Measurements from ENCODE around the gene TBPL1. TPM values are rescaled to one million over a fixed set of nuclear protein-coding genes. Genes with fewer than 3 reads are reported as not detected.

TBPL1 gene
- total RNA-seq, 4 donors from 2014 or later: 10.1 to 19.1 (median 13.7) TPM

- TF ChIP-seq POLR2A (IDR thresholded peaks at IDR 0.05) (no peak), POLR2AphosphoS5 (IDR thresholded peaks at IDR 0.05) (no peak), EP300 (IDR thresholded peaks at IDR 0.05) (no peak)
- TF ChIP-seq, protein P1, sequence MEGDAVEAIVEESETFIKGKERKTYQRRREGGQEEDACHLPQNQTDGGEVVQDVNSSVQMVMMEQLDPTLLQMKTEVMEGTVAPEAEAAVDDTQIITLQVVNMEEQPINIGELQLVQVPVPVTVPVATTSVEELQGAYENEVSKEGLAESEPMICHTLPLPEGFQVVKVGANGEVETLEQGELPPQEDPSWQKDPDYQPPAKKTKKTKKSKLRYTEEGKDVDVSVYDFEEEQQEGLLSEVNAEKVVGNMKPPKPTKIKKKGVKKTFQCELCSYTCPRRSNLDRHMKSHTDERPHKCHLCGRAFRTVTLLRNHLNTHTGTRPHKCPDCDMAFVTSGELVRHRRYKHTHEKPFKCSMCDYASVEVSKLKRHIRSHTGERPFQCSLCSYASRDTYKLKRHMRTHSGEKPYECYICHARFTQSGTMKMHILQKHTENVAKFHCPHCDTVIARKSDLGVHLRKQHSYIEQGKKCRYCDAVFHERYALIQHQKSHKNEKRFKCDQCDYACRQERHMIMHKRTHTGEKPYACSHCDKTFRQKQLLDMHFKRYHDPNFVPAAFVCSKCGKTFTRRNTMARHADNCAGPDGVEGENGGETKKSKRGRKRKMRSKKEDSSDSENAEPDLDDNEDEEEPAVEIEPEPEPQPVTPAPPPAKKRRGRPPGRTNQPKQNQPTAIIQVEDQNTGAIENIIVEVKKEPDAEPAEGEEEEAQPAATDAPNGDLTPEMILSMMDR (IDR thresholded peaks at IDR 0.05): no peak
These were observed 61.6 kb downstream of the TBPL1 start for GRCh38 chr6:134014588-134015137.

DNA sequence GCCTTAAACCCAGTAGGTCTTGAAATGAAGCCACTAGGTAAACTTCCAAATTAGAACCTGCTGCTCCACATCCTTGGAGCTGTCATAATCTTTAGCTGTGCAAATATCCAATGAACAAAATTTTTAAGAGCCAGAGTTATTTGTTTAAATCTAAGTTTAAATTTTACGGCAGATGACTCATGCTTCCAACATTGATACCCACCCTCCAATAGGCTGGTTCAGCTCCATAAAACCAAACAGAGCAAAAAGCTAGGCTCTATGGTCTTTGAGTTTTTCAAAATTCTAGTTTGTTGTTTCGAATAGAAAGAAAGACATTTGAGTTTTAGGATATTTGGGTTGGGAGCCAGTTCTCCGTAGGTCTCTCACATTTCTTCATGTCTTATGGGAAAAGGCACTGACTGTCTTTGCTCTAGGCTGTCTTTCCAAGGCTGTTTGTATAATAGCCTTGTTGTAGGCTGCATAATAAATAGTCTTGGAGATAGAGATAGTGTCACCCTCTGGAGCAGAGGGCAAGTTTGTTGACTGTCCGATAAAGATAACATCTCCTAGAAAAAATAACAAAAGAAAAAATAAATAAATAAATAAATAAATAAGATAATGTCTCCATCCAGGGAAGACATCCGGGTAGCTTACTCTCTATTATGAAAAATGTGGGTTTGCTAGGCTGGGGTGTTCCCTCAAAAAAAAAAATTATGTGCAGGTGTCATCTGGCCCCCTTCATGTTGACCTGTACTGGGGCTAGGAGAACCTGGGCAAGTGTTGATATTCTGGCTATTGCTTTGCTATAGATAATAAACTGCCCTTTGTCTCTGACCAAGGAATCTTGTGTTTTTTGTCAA lies 62.9 kb downstream of the TBPL1 start:
- Histone ChIP-seq H3K4me1 (peaks cover 2 to 39% (median 5%) of the 10 kb centered on the region in 3 donors), H3K27ac (no peak overlapping the region), H3K36me3 (no peaks in the 10 kb centered on the region), H3K4me3 (no peak overlapping the region), H3K27me3 (no peaks in the 10 kb centered on the region), H3K9me3 (no peaks in the 10 kb centered on the region)
- TF ChIP-seq, protein P1 (IDR thresholded peaks at IDR 0.05): no peak
- TF ChIP-seq EP300 (IDR thresholded peaks at IDR 0.05) (no peak), POLR2A (IDR thresholded peaks at IDR 0.05) (no peak), POLR2AphosphoS5 (IDR thresholded peaks at IDR 0.05) (no peak)
- WGBS, 2 donors (ENCODE audit: low coverage in 1 of 2): 76 to 87% methylated on average over 5 of the region's 5 CpGs
- no peak for ATAC-seq

More at GRCh38 chr6:134014588-134015137, 61.6 kb downstream of the TBPL1 start:
- WGBS, 2 donors (ENCODE audit: low coverage in 1 of 2): 40 to 56% methylated on average over 3 of the region's 3 CpGs
- Histone ChIP-seq H3K9me3 (no peaks in the 10 kb centered on the region), H3K27ac (no peak overlapping the region), H3K4me1 (peaks cover 0 to 27% (median 3%) of the 10 kb centered on the region in 3 donors), H3K4me3 (no peak overlapping the region), H3K27me3 (no peaks in the 10 kb centered on the region), H3K36me3 (no peaks in the 10 kb centered on the region)
- ATAC-seq: no peak

- no peak for TF ChIP-seq EP300 (IDR thresholded peaks at IDR 0.05)
- no peak for TF ChIP-seq POLR2A (IDR thresholded peaks at IDR 0.05)
- TF ChIP-seq, protein P1 (IDR thresholded peaks at IDR 0.05): no peak
- no peak for TF ChIP-seq POLR2AphosphoS5 (IDR thresholded peaks at IDR 0.05)
- ATAC-seq: no peak
- no peaks in the 10 kb centered on the region for H3K27me3 ChIP-seq
- H3K36me3 ChIP-seq: no peaks in the 10 kb centered on the region
- no peaks in the 10 kb centered on the region for H3K9me3 ChIP-seq
- H3K27ac ChIP-seq: no peak overlapping the region
- no peak overlapping the region for H3K4me3 ChIP-seq
- peaks cover 5 to 45% (median 5%) of the 10 kb centered on the region in 3 donors for H3K4me1 ChIP-seq
These were observed 63.5 kb downstream of the TBPL1 start for GRCh38 chr6:134016558-134016814.

DNA sequence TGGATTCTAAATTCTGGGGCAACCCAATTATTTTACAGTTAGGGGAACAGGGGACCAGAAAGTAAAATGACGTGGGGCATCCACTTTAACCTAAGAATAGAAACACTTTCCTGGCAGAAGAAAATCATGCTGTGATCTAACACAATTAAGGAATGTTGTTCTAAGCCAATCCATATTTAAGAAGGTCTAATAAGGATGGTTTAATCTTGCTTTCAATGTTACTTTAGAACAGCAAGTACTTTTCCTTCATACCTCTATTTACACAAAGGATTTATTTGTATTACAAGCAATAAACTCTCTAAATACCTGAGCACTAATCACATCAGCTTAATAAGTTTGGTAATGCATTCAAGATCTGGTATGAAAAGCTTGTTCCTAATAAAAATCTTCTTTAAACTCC lies 67.0 kb downstream of the TBPL1 start:
- ATAC-seq: peak; percentile 45
- H3K4me3 ChIP-seq: no peak overlapping the region
- H3K27me3 ChIP-seq: no peaks in the 10 kb centered on the region
- WGBS, 2 donors (ENCODE audit: low coverage in 1 of 2): 20 to 38% methylated on average over 1 of the region's 1 CpG
- H3K4me1 ChIP-seq: peaks cover 5 to 49% (median 5%) of the 10 kb centered on the region in 3 donors
- H3K27ac ChIP-seq: peak overlapping the region; percentile 49 to 91 (median 73)
- H3K9me3 ChIP-seq: no peaks in the 10 kb centered on the region
- TF ChIP-seq EP300 (IDR thresholded peaks at IDR 0.05) (peak; percentile 59), POLR2A (IDR thresholded peaks at IDR 0.05) (no peak), POLR2AphosphoS5 (IDR thresholded peaks at IDR 0.05) (peak; percentile 61)
- TF ChIP-seq, protein P1 (IDR thresholded peaks at IDR 0.05): no peak
- peaks cover 0 to 5% of the 10 kb centered on the region in 2 donors for H3K36me3 ChIP-seq

DNA sequence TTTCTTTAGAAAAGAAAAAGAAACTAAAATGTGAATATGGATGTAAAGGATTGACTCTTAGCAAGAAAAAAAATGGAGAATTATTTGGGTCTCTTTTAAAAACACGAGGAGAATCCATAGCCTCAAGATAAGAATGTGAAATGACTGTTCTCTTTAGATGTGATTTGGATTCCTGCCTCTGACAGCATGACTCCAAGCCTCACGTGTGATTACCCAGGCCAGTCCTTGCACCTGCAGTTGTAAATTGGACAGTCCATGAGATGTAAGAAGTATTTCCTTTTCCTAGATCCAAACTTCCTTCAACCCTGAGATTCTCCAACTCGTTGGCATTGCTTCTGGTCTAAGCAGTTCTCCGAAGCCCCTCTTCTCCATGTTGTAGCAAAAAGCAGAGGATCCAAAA lies 67.5 kb downstream of the TBPL1 start:
- WGBS, 2 donors (ENCODE audit: low coverage in 1 of 2): 30 to 32% methylated on average over 4 of the region's 4 CpGs
- peaks cover 5 to 44% (median 5%) of the 10 kb centered on the region in 3 donors for H3K4me1 ChIP-seq
- peaks cover 0 to 5% of the 10 kb centered on the region in 2 donors for H3K36me3 ChIP-seq
- TF ChIP-seq, protein P1 (IDR thresholded peaks at IDR 0.05): peak in 1 of 4 experiments; percentile 14
- TF ChIP-seq POLR2A (IDR thresholded peaks at IDR 0.05): no peak
- no peaks in the 10 kb centered on the region for H3K27me3 ChIP-seq
- H3K27ac ChIP-seq: peak overlapping the region; percentile 49 to 91 (median 73)
- H3K9me3 ChIP-seq: no peaks in the 10 kb centered on the region
- H3K4me3 ChIP-seq: peak overlapping the region in 1 of 2 donors; percentile 15
- peak; percentile 60 for ATAC-seq
